Measurements from ENCODE around the gene FAM151A. TPM values are rescaled to one million over a fixed set of nuclear protein-coding genes. Genes with fewer than 3 reads are reported as not detected.

FAM151A gene
- total and polyA plus RNA-seq, 3 experiments from 2014 or later = not detected

- peaks cover 0 to 8% of the 10 kb centered on the region in 2 donors for H3K27me3 Mint-ChIP-seq
- no peaks in the 10 kb centered on the region for H3K4me1 ChIP-seq (ENCODE audit: insufficient read depth, low read length)
- no peak for DNase-seq
- H3K4me3 Mint-ChIP-seq = no peak overlapping the region
- H3K36me3 Mint-ChIP-seq = no peaks in the 10 kb centered on the region
- no peaks in the 10 kb centered on the region for H3K36me3 ChIP-seq (ENCODE audit: insufficient read depth, low read length)
- CTCF ChIA-PET = no interaction called here
- peaks cover 0 to 1% (median 0%) of the 10 kb centered on the region in 5 donors for H3K9me3 Mint-ChIP-seq
- H3K4me1 Mint-ChIP-seq = no peaks in the 10 kb centered on the region
- H3K27me3 ChIP-seq (ENCODE audit: insufficient read depth, low read length, poor library complexity, severe bottlenecking) = no peaks in the 10 kb centered on the region
- no peak overlapping the region for H3K27ac ChIP-seq (ENCODE audit: low read depth, low read length)
- POLR2A ChIA-PET = no interaction called here
- no peaks in the 10 kb centered on the region for H3K9me3 ChIP-seq (ENCODE audit: low read length)
- H3K27ac Mint-ChIP-seq = no peak overlapping the region
- no peak overlapping the region for H3K4me3 ChIP-seq (ENCODE audit: low read length)
Observed at GRCh38 chr1:54582566-54583306, 40.6 kb downstream of the FAM151A start.

- Histone ChIP-seq H3K27ac (ENCODE audit: low read depth, low read length) (no peak overlapping the region), H3K9me3 (ENCODE audit: low read length) (no peaks in the 10 kb centered on the region), H3K4me3 (ENCODE audit: low read length) (no peak overlapping the region), H3K36me3 (ENCODE audit: insufficient read depth, low read length) (no peaks in the 10 kb centered on the region), H3K27me3 (ENCODE audit: insufficient read depth, low read length, poor library complexity, severe bottlenecking) (no peaks in the 10 kb centered on the region), H3K4me1 (ENCODE audit: insufficient read depth, low read length) (no peaks in the 10 kb centered on the region)
- Mint-ChIP-seq H3K27ac (no peak overlapping the region), H3K4me1 (no peaks in the 10 kb centered on the region), H3K9me3 (peaks cover 0 to 1% (median 0%) of the 10 kb centered on the region in 5 donors), H3K27me3 (peaks cover 0 to 8% of the 10 kb centered on the region in 2 donors), H3K4me3 (no peak overlapping the region), H3K36me3 (no peaks in the 10 kb centered on the region)
- no peak for DNase-seq
- POLR2A ChIA-PET = no interaction called here
- CTCF ChIA-PET = interaction anchor here (0.8 kb wide), 1 partner anchor 10 kb away, joined by 3 read pairs; no protein-coding TSS in a partner anchor
Observed at GRCh38 chr1:54581621-54582035, 41.7 kb downstream of the FAM151A start.

- Mint-ChIP-seq H3K4me3 (no peak overlapping the region), H3K9me3 (peaks cover 0 to 1% (median 0%) of the 10 kb centered on the region in 5 donors), H3K4me1 (no peaks in the 10 kb centered on the region), H3K27me3 (peaks cover 0 to 8% of the 10 kb centered on the region in 2 donors), H3K36me3 (no peaks in the 10 kb centered on the region), H3K27ac (no peak overlapping the region)
- ChIA-PET POLR2A (no interaction called here), CTCF (interaction anchor here (0.8 kb wide), 1 partner anchor 9 kb away, joined by 3 read pairs; no protein-coding TSS in a partner anchor)
- Histone ChIP-seq H3K4me3 (ENCODE audit: low read length) (no peak overlapping the region), H3K9me3 (ENCODE audit: low read length) (no peaks in the 10 kb centered on the region), H3K27me3 (ENCODE audit: insufficient read depth, low read length, poor library complexity, severe bottlenecking) (no peaks in the 10 kb centered on the region), H3K36me3 (ENCODE audit: insufficient read depth, low read length) (no peaks in the 10 kb centered on the region), H3K27ac (ENCODE audit: low read depth, low read length) (no peak overlapping the region), H3K4me1 (ENCODE audit: insufficient read depth, low read length) (no peaks in the 10 kb centered on the region)
- DNase-seq = no peak
Observed at GRCh38 chr1:54580856-54581550, 42.3 kb downstream of the FAM151A start.

- no peaks in the 10 kb centered on the region for H3K27me3 ChIP-seq (ENCODE audit: insufficient read depth, low read length, poor library complexity, severe bottlenecking)
- Mint-ChIP-seq H3K27me3 (peaks cover 5 to 7% of the 10 kb centered on the region in 2 donors), H3K4me1 (no peaks in the 10 kb centered on the region), H3K36me3 (no peaks in the 10 kb centered on the region), H3K4me3 (no peak overlapping the region), H3K27ac (peak overlapping the region in 1 of 8 donors; percentile 17), H3K9me3 (peaks cover 0 to 3% (median 0%) of the 10 kb centered on the region in 5 donors)
- no peaks in the 10 kb centered on the region for H3K9me3 ChIP-seq (ENCODE audit: low read length)
- H3K4me1 ChIP-seq (ENCODE audit: insufficient read depth, low read length) = no peaks in the 10 kb centered on the region
- DNase-seq = no peak
- H3K27ac ChIP-seq (ENCODE audit: low read depth, low read length) = no peak overlapping the region
- POLR2A ChIA-PET = no interaction called here
- CTCF ChIA-PET = no interaction called here
- H3K36me3 ChIP-seq (ENCODE audit: insufficient read depth, low read length) = no peaks in the 10 kb centered on the region
- no peak overlapping the region for H3K4me3 ChIP-seq (ENCODE audit: low read length)
Observed at GRCh38 chr1:54579337-54579781, 44.0 kb downstream of the FAM151A start.

GRCh38 chr1:54577612-54578011, 45.7 kb downstream of the FAM151A start:
- peaks cover 7 to 8% of the 10 kb centered on the region in 2 donors for H3K27me3 Mint-ChIP-seq
- H3K4me1 Mint-ChIP-seq = no peaks in the 10 kb centered on the region
- no peak overlapping the region for H3K27ac Mint-ChIP-seq
- Histone ChIP-seq H3K27ac (ENCODE audit: low read depth, low read length) (no peak overlapping the region), H3K27me3 (ENCODE audit: insufficient read depth, low read length, poor library complexity, severe bottlenecking) (no peaks in the 10 kb centered on the region), H3K9me3 (ENCODE audit: low read length) (no peaks in the 10 kb centered on the region), H3K4me1 (ENCODE audit: insufficient read depth, low read length) (no peaks in the 10 kb centered on the region), H3K4me3 (ENCODE audit: low read length) (no peak overlapping the region), H3K36me3 (ENCODE audit: insufficient read depth, low read length) (no peaks in the 10 kb centered on the region)
- H3K4me3 Mint-ChIP-seq = no peak overlapping the region
- ChIA-PET POLR2A (no interaction called here), CTCF (no interaction called here)
- no peaks in the 10 kb centered on the region for H3K36me3 Mint-ChIP-seq
- no peak for DNase-seq
- H3K9me3 Mint-ChIP-seq = peaks cover 0 to 3% (median 0%) of the 10 kb centered on the region in 5 donors

GRCh38 chr1:54575605-54576290, 47.6 kb downstream of the FAM151A start:
- no peaks in the 10 kb centered on the region for H3K4me1 ChIP-seq (ENCODE audit: insufficient read depth, low read length)
- ChIA-PET CTCF (no interaction called here), POLR2A (no interaction called here)
- no peak overlapping the region for H3K27ac ChIP-seq (ENCODE audit: low read depth, low read length)
- no peaks in the 10 kb centered on the region for H3K4me1 Mint-ChIP-seq
- DNase-seq = no peak
- peaks cover 4 to 8% of the 10 kb centered on the region in 2 donors for H3K27me3 Mint-ChIP-seq
- no peaks in the 10 kb centered on the region for H3K36me3 Mint-ChIP-seq
- H3K27ac Mint-ChIP-seq = no peak overlapping the region
- H3K4me3 ChIP-seq (ENCODE audit: low read length) = no peak overlapping the region
- peaks cover 0 to 3% (median 0%) of the 10 kb centered on the region in 5 donors for H3K9me3 Mint-ChIP-seq
- no peak overlapping the region for H3K4me3 Mint-ChIP-seq
- no peaks in the 10 kb centered on the region for H3K9me3 ChIP-seq (ENCODE audit: low read length)
- H3K36me3 ChIP-seq (ENCODE audit: insufficient read depth, low read length) = no peaks in the 10 kb centered on the region
- no peaks in the 10 kb centered on the region for H3K27me3 ChIP-seq (ENCODE audit: insufficient read depth, low read length, poor library complexity, severe bottlenecking)

GRCh38 chr1:54575161-54575560, 48.2 kb downstream of the FAM151A start:
- ChIA-PET CTCF (no interaction called here), POLR2A (no interaction called here)
- Histone ChIP-seq H3K36me3 (ENCODE audit: insufficient read depth, low read length) (no peaks in the 10 kb centered on the region), H3K9me3 (ENCODE audit: low read length) (no peaks in the 10 kb centered on the region), H3K27me3 (ENCODE audit: insufficient read depth, low read length, poor library complexity, severe bottlenecking) (no peaks in the 10 kb centered on the region), H3K4me1 (ENCODE audit: insufficient read depth, low read length) (no peaks in the 10 kb centered on the region), H3K4me3 (ENCODE audit: low read length) (no peak overlapping the region), H3K27ac (ENCODE audit: low read depth, low read length) (no peak overlapping the region)
- Mint-ChIP-seq H3K36me3 (no peaks in the 10 kb centered on the region), H3K9me3 (peaks cover 0 to 3% (median 0%) of the 10 kb centered on the region in 5 donors), H3K27ac (no peak overlapping the region), H3K4me3 (no peak overlapping the region), H3K4me1 (no peaks in the 10 kb centered on the region), H3K27me3 (peaks cover 4 to 8% of the 10 kb centered on the region in 2 donors)
- DNase-seq = no peak

All from CD8-positive, alpha-beta memory T cell (primary cell).